GM15510 (cell line): Measurements from ENCODE around the gene CA7.

ENCODE experiments used
- POLR2A ChIP-seq: IDR thresholded peaks from 3 replicates; pipeline ENCODE4 v1.6.1; 2011; ENCODE audit warnings: borderline replicate concordance; ENCODE audit not compliant: insufficient read length; ENCODE audit errors: extremely low read depth

Gene CA7

GRCh38 chr16:66840883-66841282, 3.3 kb upstream of the CA7 start:
- no peak for TF ChIP-seq POLR2A

- no peak for TF ChIP-seq POLR2A
Measured at GRCh38 chr16:66841366-66841765, 2.8 kb upstream of the CA7 start.

- no peak for TF ChIP-seq POLR2A
Measured at GRCh38 chr16:66842765-66843164, 1.4 kb upstream of the CA7 start.

GRCh38 chr16:66843191-66843590, 1.0 kb upstream of the CA7 start:
- no peak for TF ChIP-seq POLR2A

GRCh38 chr16:66844009-66844341, 239 bp upstream of the CA7 start:
- no peak for TF ChIP-seq POLR2A

GRCh38 chr16:66845080-66845410, 831 bp downstream of the CA7 start:
- TF ChIP-seq POLR2A = no peak

GRCh38 chr16:66845791-66846221, 1.6 kb downstream of the CA7 start:
- no peak for TF ChIP-seq POLR2A

- no peak for TF ChIP-seq POLR2A
Measured at GRCh38 chr16:66846266-66846665, 2.1 kb downstream of the CA7 start.

- TF ChIP-seq POLR2A = no peak
Measured at GRCh38 chr16:66846831-66847230, 2.6 kb downstream of the CA7 start.

- TF ChIP-seq POLR2A = no peak
Measured at GRCh38 chr16:66847533-66848067, 3.4 kb downstream of the CA7 start.

GRCh38 chr16:66848172-66848571, 4.0 kb downstream of the CA7 start:
- TF ChIP-seq POLR2A = no peak

GRCh38 chr16:66849021-66849420, 4.8 kb downstream of the CA7 start:
- no peak for TF ChIP-seq POLR2A

GRCh38 chr16:66849549-66849948, 5.3 kb downstream of the CA7 start:
- no peak for TF ChIP-seq POLR2A

- no peak for TF ChIP-seq POLR2A
Measured at GRCh38 chr16:66850115-66850815, 6.1 kb downstream of the CA7 start.

GRCh38 chr16:66851166-66851964, 7.2 kb downstream of the CA7 start:
- TF ChIP-seq POLR2A = no peak
